ENCODE measurements around the gene VGLL4.

DNA sequence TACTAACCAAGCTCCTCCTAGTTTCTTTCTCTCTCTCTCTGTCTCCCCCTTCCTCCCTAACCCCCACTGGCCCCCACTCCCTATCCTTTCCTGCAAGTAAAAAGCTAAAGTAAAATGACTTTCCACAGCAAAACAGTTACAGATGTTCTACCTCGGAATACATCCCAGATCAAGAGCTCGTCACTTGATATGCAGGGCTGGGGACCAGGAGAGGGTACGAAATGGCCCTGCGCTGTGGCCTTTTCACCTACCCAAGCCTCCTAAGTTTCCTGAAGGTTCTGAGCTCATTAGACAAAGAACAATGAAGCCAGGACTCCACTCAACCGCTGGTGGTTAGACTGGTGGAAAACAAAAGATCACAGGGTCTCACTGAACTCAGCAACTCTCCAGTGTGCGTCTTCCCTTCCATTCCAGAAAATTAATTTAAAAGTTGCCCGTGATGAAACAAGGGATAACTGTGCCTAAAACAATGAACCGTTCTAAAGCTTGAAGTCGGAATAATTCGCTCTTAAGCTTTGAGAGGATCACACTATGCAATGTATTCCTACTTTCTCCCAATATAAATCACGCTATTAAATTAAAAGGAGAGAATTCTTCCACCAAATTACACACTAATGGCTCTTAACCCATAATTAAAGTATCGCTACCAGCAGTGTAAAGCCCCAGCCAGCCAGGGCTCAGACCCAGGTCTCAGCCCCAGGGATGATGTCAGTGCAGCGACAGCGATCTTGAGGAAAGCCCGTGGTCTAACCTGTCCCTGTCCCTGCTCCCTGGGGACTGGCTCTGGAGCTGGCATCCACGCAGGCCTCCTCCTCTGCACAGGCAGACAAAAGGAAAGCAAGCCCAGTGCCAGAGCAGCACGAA, 5.0 kb downstream of the VGLL4 start:
- no peak for TF ChIP-seq CTBP1 (IDR thresholded peaks at IDR 0.05; ENCODE audit: borderline replicate concordance)
- no peak for TF ChIP-seq FOXM1 (IDR thresholded peaks at IDR 0.05; ENCODE audit: borderline replicate concordance)
